Tracheal epithelial cell (primary cell): ENCODE data around the gene PEX11B. TPM values are rescaled to one million over a fixed set of nuclear protein-coding genes. Genes with fewer than 3 reads are reported as not detected.

Experiments
- total RNA-seq: library from RNA; depleted of rRNA; stranded (reverse); fragments of >200 nt; gene quantifications from 2 replicates; pipeline ENCODE4 v1.2.1, GENCODE V29; 2014

Gene PEX11B
- total RNA-seq = 22.9 and 27.5 TPM in 2 replicates

GRCh38 chr1:145918144-145918991, at the start of gene PEX11B:
Gene PEX11B, minus strand, starts transcription at chr1:145918717. Its CDS starts 29 bp downstream, at chr1:145918688.

GRCh38 chr1:145964328-145965118, 46.0 kb upstream of the PEX11B start, which contains the start of the genes ANKRD34A and POLR3GL:
Gene ANKRD34A, minus strand, starts transcription at chr1:145964575. Its CDS starts 2,816 bp downstream, at chr1:145961759.
Gene POLR3GL, plus strand, starts transcription at chr1:145964690. Its CDS starts 10,176 bp downstream, at chr1:145974866.

GRCh38 chr1:145957443-145958319, 39.2 kb upstream of the PEX11B start, which contains the start of gene LIX1L:
Gene LIX1L, minus strand, starts transcription at chr1:145958017. Its CDS starts 90 bp downstream, at chr1:145957927.

GRCh38 chr1:145927063-145927886, 8.8 kb upstream of the PEX11B start, which contains the start of gene RBM8A:
Gene RBM8A, minus strand, starts transcription at chr1:145927484. Its CDS starts 58 bp downstream, at chr1:145927426.

GRCh38 chr1:145885738-145886287, 32.7 kb downstream of the PEX11B start, which contains the start of gene ANKRD35:
Gene ANKRD35, minus strand, starts transcription at chr1:145885866. Its CDS starts 108 bp downstream, at chr1:145885758.

Other genes starting within 250 kb of the PEX11B start
- gene PDZK1, start 211.3 kb downstream of the PEX11B start, total RNA-seq = under 0.01 and 10.4 TPM in 2 replicates
- gene CD160, start 199.2 kb downstream of the PEX11B start, total RNA-seq = under 0.01 TPM in 1 of 2 replicates, not detected in the other
- 7.9 and 9.9 TPM in 2 replicates for gene RNF115, start 94.6 kb downstream of the PEX11B start, total RNA-seq
- gene POLR3C, start 94.5 kb downstream of the PEX11B start, total RNA-seq = 23.7 and 33.7 TPM in 2 replicates
- 2.7 and 3.2 TPM in 2 replicates for gene NUDT17, start 73.1 kb downstream of the PEX11B start, total RNA-seq
- gene PIAS3, start 59.6 kb downstream of the PEX11B start, total RNA-seq = 4.8 and 10.0 TPM in 2 replicates
- gene ANKRD35, start 32.9 kb downstream of the PEX11B start, total RNA-seq = 0.24 and 2.6 TPM in 2 replicates
- 0.24 and 0.64 TPM in 2 replicates for gene ITGA10, start 8.7 kb downstream of the PEX11B start, total RNA-seq
- gene RBM8A, start 8.8 kb upstream of the PEX11B start, total RNA-seq = 84.2 and 170 TPM in 2 replicates
- gene LIX1L, start 39.3 kb upstream of the PEX11B start, total RNA-seq = 4.8 and 5.8 TPM in 2 replicates
- 1.1 TPM in 1 of 2 replicates, not detected in the other for gene ANKRD34A, start 45.9 kb upstream of the PEX11B start, total RNA-seq
- 5.1 and 6.3 TPM in 2 replicates for gene POLR3GL, start 46.0 kb upstream of the PEX11B start, total RNA-seq
- gene TXNIP, start 77.9 kb upstream of the PEX11B start, total RNA-seq = 38.2 and 63.6 TPM in 2 replicates
- gene HJV, start 103.0 kb upstream of the PEX11B start, total RNA-seq = not detected in 2 replicates
- gene NBPF10, start 226.1 kb upstream of the PEX11B start, total RNA-seq = 1.3 and 1.9 TPM in 2 replicates